ENCODE results near the gene PRDM15.

Gene PRDM15

GRCh38 chr21:41907496-41908258, 28.5 kb upstream of the PRDM15 start:
- DNase-seq (ENCODE audit: low read depth in 2 of 3, low spot score in 1 of 3): no peak

- no peak for DNase-seq (ENCODE audit: low read depth in 2 of 3, low spot score in 1 of 3)
Measured at GRCh38 chr21:41906770-41907169, 27.6 kb upstream of the PRDM15 start.

GRCh38 chr21:41903559-41904351, 24.6 kb upstream of the PRDM15 start:
- DNase-seq (ENCODE audit: low read depth in 2 of 3, low spot score in 1 of 3): no peak

- DNase-seq (ENCODE audit: low read depth in 2 of 3, low spot score in 1 of 3): no peak
Measured at GRCh38 chr21:41902946-41903345, 23.8 kb upstream of the PRDM15 start.

GRCh38 chr21:41901782-41902181, 22.6 kb upstream of the PRDM15 start:
- DNase-seq (ENCODE audit: low read depth in 2 of 3, low spot score in 1 of 3): no peak

- peak in 2 of 3 donors; percentile 27 to 34 for DNase-seq (ENCODE audit: low read depth in 2 of 3, low spot score in 1 of 3)
Measured at GRCh38 chr21:41901099-41901498, 22.0 kb upstream of the PRDM15 start.

- no peak for DNase-seq (ENCODE audit: low read depth in 2 of 3, low spot score in 1 of 3)
Measured at GRCh38 chr21:41900401-41900800, 21.3 kb upstream of the PRDM15 start.

GRCh38 chr21:41899426-41900202, 20.5 kb upstream of the PRDM15 start:
- DNase-seq (ENCODE audit: low read depth in 2 of 3, low spot score in 1 of 3): peak; percentile 37 to 63 (median 50)

- DNase-seq (ENCODE audit: low read depth in 2 of 3, low spot score in 1 of 3): no peak
Measured at GRCh38 chr21:41898998-41899397, 19.9 kb upstream of the PRDM15 start.

- no peak for DNase-seq (ENCODE audit: low read depth in 2 of 3, low spot score in 1 of 3)
Measured at GRCh38 chr21:41897700-41898099, 18.6 kb upstream of the PRDM15 start.

GRCh38 chr21:41897047-41897669, 18.0 kb upstream of the PRDM15 start:
- no peak for DNase-seq (ENCODE audit: low read depth in 2 of 3, low spot score in 1 of 3)

- DNase-seq (ENCODE audit: low read depth in 2 of 3, low spot score in 1 of 3): peak in 2 of 3 donors; percentile 16 to 23
Measured at GRCh38 chr21:41895643-41896493, 16.7 kb upstream of the PRDM15 start.

GRCh38 chr21:41894922-41895557, 15.9 kb upstream of the PRDM15 start:
- no peak for DNase-seq (ENCODE audit: low read depth in 2 of 3, low spot score in 1 of 3)

GRCh38 chr21:41894511-41894910, 15.4 kb upstream of the PRDM15 start:
- no peak for DNase-seq (ENCODE audit: low read depth in 2 of 3, low spot score in 1 of 3)

- no peak for DNase-seq (ENCODE audit: low read depth in 2 of 3, low spot score in 1 of 3)
Measured at GRCh38 chr21:41892726-41893125, 13.6 kb upstream of the PRDM15 start.

- DNase-seq (ENCODE audit: low read depth in 2 of 3, low spot score in 1 of 3): no peak
Measured at GRCh38 chr21:41891132-41891531, 12.0 kb upstream of the PRDM15 start.

- DNase-seq (ENCODE audit: low read depth in 2 of 3, low spot score in 1 of 3): no peak
Measured at GRCh38 chr21:41890355-41890754, 11.2 kb upstream of the PRDM15 start.

- DNase-seq (ENCODE audit: low read depth in 2 of 3, low spot score in 1 of 3): no peak
Measured at GRCh38 chr21:41888749-41889376, 9.7 kb upstream of the PRDM15 start.

GRCh38 chr21:41887667-41888066, 8.5 kb upstream of the PRDM15 start:
- DNase-seq (ENCODE audit: low read depth in 2 of 3, low spot score in 1 of 3): no peak

Measured in stimulated activated CD4-positive, alpha-beta T cell treated with anti-CD3 and anti-CD28 coated beads, Interleukin-12 subunit alpha, Interleukin-12 subunit beta, amount 100 ng/mL, for 48 hours (primary cell).